ENCODE measurements around the gene RNASE2. TPM values are rescaled to one million over a fixed set of nuclear protein-coding genes. Genes with fewer than 3 reads are reported as not detected.
"Not testable (repeated sequence)": the region's sequence is repeated elsewhere in the genome, so short reads cannot be mapped to it uniquely, and the experiment has no call there.

Gene RNASE2
- total RNA-seq (2014; rRNA removed; shearing (Covaris generic)): not detected in 2 replicates

- H3K27ac ChIP-seq; H3K4me3 ChIP-seq; H3K27me3 ChIP-seq (replicated peaks); DNase-seq (ENCODE audit: low read depth in 1 of 2, low spot score in 2 of 2); H3K4me1 ChIP-seq (replicated peaks); H3K36me3 ChIP-seq; H3K9me3 ChIP-seq (replicated peaks): not testable (repeated sequence)
These were observed at the start of gene RNASE2 for GRCh38 chr14:20954736-20955537. Gene RNASE2 (plus strand): TSS chr14:20955487. CDS start chr14:20955772, 285 bp downstream.

- DNase-seq (ENCODE audit: low read depth in 1 of 2, low spot score in 2 of 2): no peak
- Histone ChIP-seq H3K9me3 (replicated peaks) (no peaks in the 10 kb centered on the region), H3K27ac (no peak overlapping the region), H3K4me3 (no peak overlapping the region), H3K36me3 (no peaks in the 10 kb centered on the region), H3K27me3 (replicated peaks) (no peaks in the 10 kb centered on the region), H3K4me1 (replicated peaks) (no peaks in the 10 kb centered on the region)
These were observed 49.6 kb upstream of the RNASE2 start for GRCh38 chr14:20905676-20906075.

- H3K27me3 ChIP-seq (replicated peaks): no peaks in the 10 kb centered on the region
- no peaks in the 10 kb centered on the region for H3K36me3 ChIP-seq
- no peaks in the 10 kb centered on the region for H3K4me1 ChIP-seq (replicated peaks)
- DNase-seq (ENCODE audit: low read depth in 1 of 2, low spot score in 2 of 2): no peak
- H3K4me3 ChIP-seq: no peak overlapping the region
- H3K9me3 ChIP-seq (replicated peaks): no peaks in the 10 kb centered on the region
- H3K27ac ChIP-seq: no peak overlapping the region
These were observed 48.1 kb upstream of the RNASE2 start for GRCh38 chr14:20907214-20907613.

- H3K4me3 ChIP-seq; H3K4me1 ChIP-seq (replicated peaks); H3K36me3 ChIP-seq; DNase-seq (ENCODE audit: low read depth in 1 of 2, low spot score in 2 of 2); H3K27ac ChIP-seq; H3K9me3 ChIP-seq (replicated peaks); H3K27me3 ChIP-seq (replicated peaks): not testable (repeated sequence)
These were observed 44.5 kb upstream of the RNASE2 start for GRCh38 chr14:20910822-20911221.

- not testable (repeated sequence) for H3K27me3 ChIP-seq (replicated peaks); DNase-seq (ENCODE audit: low read depth in 1 of 2, low spot score in 2 of 2); H3K9me3 ChIP-seq (replicated peaks); H3K4me1 ChIP-seq (replicated peaks); H3K36me3 ChIP-seq; H3K27ac ChIP-seq; H3K4me3 ChIP-seq
These were observed 36.1 kb upstream of the RNASE2 start for GRCh38 chr14:20919038-20919756.

GRCh38 chr14:20923766-20924297 is 31.5 kb upstream of the RNASE2 start:
- H3K4me3 ChIP-seq; H3K9me3 ChIP-seq (replicated peaks); H3K27me3 ChIP-seq (replicated peaks); H3K36me3 ChIP-seq; H3K27ac ChIP-seq; DNase-seq (ENCODE audit: low read depth in 1 of 2, low spot score in 2 of 2); H3K4me1 ChIP-seq (replicated peaks): not testable (repeated sequence)

- Histone ChIP-seq H3K27ac (no peak overlapping the region), H3K4me1 (replicated peaks) (no peaks in the 10 kb centered on the region), H3K27me3 (replicated peaks) (peaks cover 3% of the 10 kb centered on the region; the same call in 1 of the 2 replicates), H3K4me3 (no peak overlapping the region), H3K9me3 (replicated peaks) (no peaks in the 10 kb centered on the region), H3K36me3 (no peaks in the 10 kb centered on the region)
- DNase-seq (ENCODE audit: low read depth in 1 of 2, low spot score in 2 of 2): peak; percentile 3 to 49
These were observed 21.0 kb upstream of the RNASE2 start for GRCh38 chr14:20934148-20934762.

GRCh38 chr14:20935303-20935984 is 19.8 kb upstream of the RNASE2 start:
- Histone ChIP-seq H3K9me3 (replicated peaks) (no peaks in the 10 kb centered on the region), H3K27ac (no peak overlapping the region), H3K27me3 (replicated peaks) (peaks cover 4% of the 10 kb centered on the region; the same call in 1 of the 2 replicates), H3K36me3 (no peaks in the 10 kb centered on the region), H3K4me1 (replicated peaks) (no peaks in the 10 kb centered on the region), H3K4me3 (no peak overlapping the region)
- no peak for DNase-seq (ENCODE audit: low read depth in 1 of 2, low spot score in 2 of 2)

- peaks cover 16% of the 10 kb centered on the region; the same call in 1 of the 2 replicates for H3K27me3 ChIP-seq (replicated peaks)
- not testable (repeated sequence) for DNase-seq (ENCODE audit: low read depth in 1 of 2, low spot score in 2 of 2); H3K36me3 ChIP-seq; H3K4me3 ChIP-seq; H3K9me3 ChIP-seq (replicated peaks); H3K27ac ChIP-seq; H3K4me1 ChIP-seq (replicated peaks)
These were observed 10.1 kb upstream of the RNASE2 start for GRCh38 chr14:20945146-20945545.

GRCh38 chr14:20946707-20947106 is 8.6 kb upstream of the RNASE2 start:
- not testable (repeated sequence) for H3K9me3 ChIP-seq (replicated peaks); DNase-seq (ENCODE audit: low read depth in 1 of 2, low spot score in 2 of 2); H3K27ac ChIP-seq; H3K4me1 ChIP-seq (replicated peaks); H3K4me3 ChIP-seq; H3K36me3 ChIP-seq
- H3K27me3 ChIP-seq (replicated peaks): peaks cover 19% of the 10 kb centered on the region; the same call in 1 of the 2 replicates

GRCh38 chr14:20955538-20955873 is 219 bp downstream of the RNASE2 start:
- not testable (repeated sequence) for H3K4me1 ChIP-seq (replicated peaks); H3K27ac ChIP-seq; H3K4me3 ChIP-seq; DNase-seq (ENCODE audit: low read depth in 1 of 2, low spot score in 2 of 2); H3K9me3 ChIP-seq (replicated peaks); H3K27me3 ChIP-seq (replicated peaks); H3K36me3 ChIP-seq

GRCh38 chr14:20956376-20956976 is 1.2 kb downstream of the RNASE2 start:
- H3K4me3 ChIP-seq: no peak overlapping the region
- H3K9me3 ChIP-seq (replicated peaks): no peaks in the 10 kb centered on the region
- H3K27ac ChIP-seq: no peak overlapping the region
- H3K36me3 ChIP-seq: no peaks in the 10 kb centered on the region
- peaks cover under 1% of the 10 kb centered on the region; the same call in 1 of the 2 replicates for H3K27me3 ChIP-seq (replicated peaks)
- H3K4me1 ChIP-seq (replicated peaks): no peaks in the 10 kb centered on the region
- no peak for DNase-seq (ENCODE audit: low read depth in 1 of 2, low spot score in 2 of 2)

- H3K36me3 ChIP-seq; H3K27me3 ChIP-seq (replicated peaks); H3K4me1 ChIP-seq (replicated peaks); DNase-seq (ENCODE audit: low read depth in 1 of 2, low spot score in 2 of 2); H3K27ac ChIP-seq; H3K9me3 ChIP-seq (replicated peaks); H3K4me3 ChIP-seq: not testable (repeated sequence)
These were observed 3.7 kb downstream of the RNASE2 start for GRCh38 chr14:20958946-20959345.

Data from SJSA1 (cell line).